ENCODE measurements around the gene OTUD3.
"Not testable (repeated sequence)": the region's sequence is repeated elsewhere in the genome, so short reads cannot be mapped to it uniquely, and the experiment has no call there.

The OTUD3 gene, protein sequence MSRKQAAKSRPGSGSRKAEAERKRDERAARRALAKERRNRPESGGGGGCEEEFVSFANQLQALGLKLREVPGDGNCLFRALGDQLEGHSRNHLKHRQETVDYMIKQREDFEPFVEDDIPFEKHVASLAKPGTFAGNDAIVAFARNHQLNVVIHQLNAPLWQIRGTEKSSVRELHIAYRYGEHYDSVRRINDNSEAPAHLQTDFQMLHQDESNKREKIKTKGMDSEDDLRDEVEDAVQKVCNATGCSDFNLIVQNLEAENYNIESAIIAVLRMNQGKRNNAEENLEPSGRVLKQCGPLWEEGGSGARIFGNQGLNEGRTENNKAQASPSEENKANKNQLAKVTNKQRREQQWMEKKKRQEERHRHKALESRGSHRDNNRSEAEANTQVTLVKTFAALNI

DNA sequence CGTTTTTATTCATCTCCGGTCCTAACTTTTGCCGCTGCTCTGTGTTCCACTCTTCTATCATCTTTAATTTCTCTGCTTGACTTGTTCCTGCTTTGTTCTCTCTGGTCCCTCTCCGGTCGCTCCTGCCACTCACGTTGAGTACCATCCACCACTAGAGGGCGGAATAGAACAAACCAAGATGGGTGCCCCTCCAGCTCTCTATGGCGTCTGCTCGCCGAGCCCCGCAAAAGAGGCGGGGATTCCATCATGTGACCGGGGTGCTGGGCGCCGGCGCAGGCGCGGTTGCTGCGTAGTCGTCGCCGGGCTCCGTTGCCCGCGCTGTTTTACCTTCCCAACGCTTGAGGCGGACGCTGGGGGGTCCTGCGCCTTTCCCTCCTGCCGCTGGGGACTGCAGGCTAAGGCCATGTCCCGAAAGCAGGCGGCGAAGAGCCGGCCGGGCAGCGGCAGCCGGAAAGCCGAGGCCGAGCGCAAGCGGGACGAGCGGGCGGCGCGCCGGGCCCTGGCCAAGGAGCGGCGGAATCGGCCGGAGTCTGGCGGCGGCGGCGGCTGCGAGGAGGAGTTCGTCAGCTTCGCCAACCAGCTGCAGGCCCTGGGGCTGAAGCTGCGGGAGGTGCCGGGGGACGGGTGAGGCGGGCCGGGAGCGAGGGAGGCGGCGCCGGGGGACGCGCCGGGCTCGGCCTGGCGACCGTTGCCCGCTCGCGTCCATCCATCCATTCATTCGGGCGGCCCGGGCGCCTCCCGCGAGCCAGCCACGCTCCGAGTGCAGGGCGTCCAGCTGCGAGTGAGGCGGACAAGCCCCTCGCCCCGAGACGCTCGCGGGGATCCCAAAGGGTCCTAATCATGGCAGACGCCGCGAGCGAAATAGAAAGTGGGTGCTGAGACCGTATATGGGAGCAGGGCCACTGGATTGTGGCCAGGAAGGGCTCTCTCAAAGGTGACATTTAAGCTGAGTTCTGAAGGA lies at the start of gene OTUD3:
OTUD3 (plus strand) TSS at position 285 of the 961 bp plus-strand sequence; CDS start at position 404, 119 bp downstream.
- DNase-seq, result peak; percentile 100

DNA sequence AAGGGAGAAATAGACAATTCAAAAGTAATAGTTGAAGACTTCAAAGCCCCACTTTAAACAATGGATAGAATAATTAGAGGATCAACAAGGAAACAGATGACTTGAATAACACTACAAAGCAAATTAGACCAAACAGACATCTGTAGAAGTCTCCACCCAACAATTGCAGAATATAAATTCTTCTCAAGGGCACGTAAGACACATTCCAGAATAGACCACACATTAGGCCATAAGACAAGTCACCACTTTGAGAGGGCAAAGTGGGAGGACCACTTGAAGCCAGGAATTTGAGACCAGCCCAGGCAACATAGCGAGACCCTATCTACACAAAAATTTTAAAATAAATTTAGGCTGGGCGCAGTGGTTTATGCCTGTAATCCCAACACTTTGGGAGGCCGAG lies 46.6 kb upstream of the OTUD3 start:
- no peak for DNase-seq

DNA sequence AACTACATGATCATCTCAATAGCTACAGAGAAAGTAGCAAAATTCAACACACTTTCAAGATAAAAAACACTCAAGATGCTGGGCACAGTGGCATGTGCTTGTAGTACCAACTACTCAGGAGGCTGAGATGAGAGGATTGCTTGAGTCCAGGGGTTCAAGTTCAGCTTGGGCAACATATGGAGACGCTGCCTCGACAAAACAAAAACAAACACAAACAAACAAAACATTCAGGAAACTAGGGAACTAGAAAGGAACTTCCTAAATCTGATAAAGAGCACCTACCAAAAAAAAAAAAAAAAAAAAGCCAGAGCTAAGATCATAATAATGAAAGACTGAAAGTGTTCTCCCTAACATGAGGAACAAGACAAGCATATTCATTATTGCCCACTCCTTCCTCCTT lies 44.3 kb upstream of the OTUD3 start:
- DNase-seq, result no peak

DNA sequence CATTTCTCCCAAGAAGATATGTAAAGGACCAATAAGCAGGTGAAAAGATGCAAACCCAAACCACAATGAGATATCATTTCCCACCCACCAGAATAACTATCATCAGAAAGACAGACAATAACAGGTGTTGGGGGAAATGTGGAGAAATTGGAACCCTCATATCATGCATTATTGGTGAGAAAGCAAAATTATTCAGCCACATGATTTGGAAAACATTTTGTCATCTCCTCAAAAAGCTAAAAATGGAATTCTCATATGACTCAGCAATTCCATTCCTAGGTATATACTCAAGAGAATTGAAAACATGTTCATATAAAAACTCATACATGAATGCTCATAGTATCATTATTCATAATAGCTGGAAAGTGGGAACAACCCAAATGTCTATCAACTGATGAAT lies 42.0 kb upstream of the OTUD3 start:
- no peak for DNase-seq

DNA sequence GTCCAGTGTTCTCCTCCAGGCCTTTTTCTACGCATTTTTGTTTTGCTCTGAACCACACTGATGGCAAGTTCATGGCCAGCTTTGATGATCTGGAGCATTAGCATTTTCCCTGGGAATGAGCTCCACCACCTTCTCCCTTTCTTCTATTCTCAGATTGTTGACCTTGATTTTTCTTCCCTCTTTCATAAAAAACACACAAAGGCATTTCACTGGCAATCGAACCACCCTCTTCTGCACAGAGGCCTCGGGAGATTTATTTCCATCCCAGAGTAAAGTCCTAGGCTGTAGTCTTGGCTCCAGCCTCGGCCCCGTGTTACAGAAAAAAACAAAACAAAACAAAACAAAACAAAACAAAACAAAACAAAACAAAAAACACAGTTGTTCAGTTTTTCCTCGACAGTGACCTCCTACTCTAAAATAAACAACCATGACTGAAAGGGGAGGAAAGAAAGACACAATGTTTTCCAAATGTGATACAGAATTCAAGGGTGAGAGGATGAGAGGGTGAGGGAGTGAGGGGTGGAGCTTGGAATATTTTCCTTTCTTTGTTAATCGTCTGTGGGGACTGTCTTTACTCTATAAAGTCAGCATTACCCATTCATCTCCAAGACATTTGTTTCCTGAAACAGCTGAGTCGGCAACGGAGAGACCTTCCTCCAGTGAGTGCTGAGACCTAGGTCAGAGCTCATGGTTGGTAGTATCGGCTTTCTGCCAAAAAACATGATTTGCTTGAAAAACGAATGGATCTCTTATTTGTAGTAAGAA lies 37.3 kb upstream of the OTUD3 start:
- no peak for DNase-seq

DNA sequence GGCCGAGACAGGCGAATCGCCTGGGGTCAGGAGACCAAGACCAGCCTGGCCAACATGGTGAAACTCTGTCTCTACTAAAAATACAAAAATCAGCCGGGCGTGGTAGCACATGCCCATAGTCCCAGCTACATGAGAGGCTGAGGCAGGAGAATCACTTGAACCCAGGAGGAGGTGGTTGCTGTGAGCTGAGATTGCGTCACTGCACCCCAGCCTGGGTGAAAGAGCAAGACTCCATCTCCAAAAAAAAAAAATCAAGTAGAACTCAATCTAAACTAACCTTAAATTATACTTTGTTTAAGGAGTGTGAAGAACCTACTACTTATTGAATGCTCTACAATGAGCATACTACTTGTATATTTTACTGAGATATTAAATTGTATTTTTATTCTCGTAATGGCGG lies 36.6 kb upstream of the OTUD3 start:
- DNase-seq, result no peak

DNA sequence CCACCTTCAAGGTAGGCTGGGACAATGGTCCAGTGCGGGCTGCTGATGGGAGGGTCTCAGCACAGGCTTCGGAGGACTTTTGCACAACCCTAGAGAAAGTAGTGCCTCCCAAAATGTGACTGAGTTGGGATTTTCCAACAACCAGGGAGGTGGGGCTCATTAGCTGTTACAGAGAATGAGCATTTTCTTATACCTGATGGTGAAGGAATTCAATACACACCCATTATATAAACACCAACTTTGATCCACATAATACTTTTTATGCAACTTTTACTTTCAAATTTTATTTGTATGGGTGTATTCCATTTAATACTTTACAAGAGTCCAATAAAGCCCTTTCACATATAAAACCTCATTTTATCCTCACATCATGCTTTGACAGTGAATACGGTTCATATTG lies 35.9 kb upstream of the OTUD3 start:
- no peak for DNase-seq

DNA sequence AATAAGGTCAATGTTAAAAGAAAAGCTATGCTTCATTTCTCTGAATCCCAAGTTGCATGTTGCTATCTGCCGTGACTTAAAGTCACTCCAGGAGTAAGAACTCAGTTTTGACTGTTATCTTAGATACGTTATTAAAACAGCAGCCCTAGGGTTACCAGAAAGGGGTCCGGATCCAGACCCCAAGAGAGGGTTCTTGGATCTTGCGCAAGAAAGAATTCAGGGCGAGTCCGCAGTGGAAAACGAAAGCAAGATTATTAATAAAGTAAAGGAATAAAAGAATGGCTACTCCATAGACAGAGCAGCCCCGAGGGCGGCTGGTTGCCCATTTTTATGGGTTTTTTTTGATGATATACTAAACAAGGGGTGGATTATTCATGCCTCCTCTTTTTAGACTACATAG lies 34.9 kb upstream of the OTUD3 start:
- not testable (repeated sequence) for DNase-seq

DNA sequence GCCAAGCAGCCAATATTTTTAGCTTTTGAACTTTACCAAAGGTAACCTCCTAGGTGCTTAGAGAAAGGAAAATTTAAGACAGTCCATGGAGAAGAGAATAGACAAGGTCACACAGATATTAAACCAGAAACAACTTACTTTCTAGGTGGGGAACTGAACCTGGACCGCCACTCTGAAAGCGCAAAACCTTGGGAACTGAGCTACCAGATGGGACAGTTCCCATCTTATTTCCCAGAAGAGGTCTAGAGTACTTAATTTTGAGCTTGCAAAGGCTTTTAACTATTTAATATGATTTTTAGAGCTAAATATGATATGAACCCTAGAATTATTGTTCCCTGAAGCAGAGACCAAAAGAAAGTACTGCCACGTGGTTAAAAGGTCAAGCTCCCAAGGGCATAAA lies 32.9 kb upstream of the OTUD3 start:
- not testable (repeated sequence) for DNase-seq

DNA sequence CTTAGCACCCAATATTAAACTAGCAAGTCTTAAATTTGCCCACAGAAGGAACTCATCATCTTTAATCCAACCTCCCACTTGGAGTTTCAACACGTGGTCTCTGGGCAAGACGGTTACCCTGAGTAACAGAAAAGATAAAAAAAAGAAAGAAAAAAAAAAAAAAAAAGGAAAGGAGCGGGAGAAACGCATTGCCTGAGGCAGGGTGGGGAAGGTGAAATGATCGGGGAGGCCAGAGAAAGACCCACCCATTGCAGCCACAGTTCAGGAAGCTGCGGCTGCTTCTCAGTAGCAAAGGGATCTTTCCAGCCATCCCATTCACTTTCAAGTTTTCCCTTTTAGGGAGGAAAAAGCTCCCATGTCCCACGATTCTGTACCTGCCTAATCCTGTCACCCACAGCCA lies 32.0 kb upstream of the OTUD3 start:
- no peak for DNase-seq

DNA sequence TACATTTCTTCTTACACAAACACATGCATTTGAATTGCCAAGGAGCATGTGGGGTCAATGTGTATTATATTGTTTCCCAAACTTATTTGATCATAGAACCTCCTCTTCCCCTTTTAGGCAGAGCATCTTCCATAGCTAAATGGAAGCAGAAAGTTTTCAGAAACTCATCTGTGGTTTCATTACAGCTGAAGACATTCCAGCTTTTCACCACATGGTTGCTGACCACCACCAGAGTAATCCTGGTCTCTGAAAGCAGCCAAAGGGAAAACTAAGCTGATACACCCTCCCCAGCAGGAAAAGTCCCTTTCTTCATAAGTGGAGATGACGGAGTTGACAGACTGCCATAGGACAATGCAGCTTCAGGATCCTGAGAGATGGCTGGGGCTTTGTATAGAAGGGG lies 30.2 kb upstream of the OTUD3 start:
- DNase-seq, result no peak

DNA sequence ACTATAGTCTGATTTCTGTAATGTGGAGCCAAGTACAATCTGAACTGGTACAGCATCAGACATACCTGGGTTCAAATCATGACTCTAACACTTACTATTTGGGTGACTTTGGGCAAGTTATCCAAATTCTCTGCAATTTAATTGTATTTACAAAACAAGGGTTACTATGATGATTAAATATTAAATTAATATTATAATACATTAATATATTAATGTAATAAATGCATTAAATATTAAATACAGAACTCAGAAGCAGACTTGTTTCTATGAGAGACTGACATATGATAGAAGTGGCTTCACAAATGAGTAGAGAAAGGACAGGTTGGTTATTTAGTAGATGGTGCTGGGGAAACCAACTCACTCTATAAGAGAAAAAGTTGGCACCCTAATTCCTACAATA lies 27.3 kb upstream of the OTUD3 start:
- no peak for DNase-seq

DNA sequence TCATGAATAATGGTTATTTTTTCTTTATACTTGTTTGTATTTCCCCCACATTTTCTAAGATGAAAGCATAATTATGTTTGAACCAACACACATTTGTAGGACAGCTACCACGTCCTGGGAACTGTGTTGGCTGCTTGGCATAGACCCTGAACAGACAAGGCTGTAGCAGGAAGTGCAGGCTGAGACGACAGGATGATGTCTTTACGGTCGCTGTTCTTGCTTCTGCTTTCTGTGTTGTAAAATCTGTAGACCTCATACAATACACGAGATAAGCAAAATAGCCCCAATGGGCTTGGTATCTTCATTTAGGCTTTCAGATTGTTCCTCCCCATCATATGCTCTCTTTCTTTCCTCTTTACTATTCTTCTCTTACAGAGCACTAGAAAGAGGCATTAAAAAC lies 23.3 kb upstream of the OTUD3 start:
- no peak for DNase-seq

DNA sequence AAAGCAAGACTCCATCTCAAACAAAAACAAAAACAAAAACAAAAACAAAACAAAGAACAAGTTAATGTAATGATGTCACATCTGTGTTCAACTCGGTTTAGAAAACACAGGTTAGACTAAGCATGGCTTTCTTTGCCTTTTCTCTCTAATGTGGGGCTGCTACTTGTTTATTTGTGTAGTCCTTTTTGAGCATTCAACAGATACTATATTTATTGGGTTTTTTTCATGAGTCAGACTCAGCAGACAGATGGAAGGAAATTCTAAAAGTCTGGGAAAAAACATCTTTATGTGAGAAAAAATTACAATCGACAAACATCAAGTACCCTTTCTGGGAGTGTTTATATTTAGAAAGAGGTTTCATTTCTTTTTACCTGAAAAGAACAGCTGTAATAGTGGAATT lies 22.3 kb upstream of the OTUD3 start:
- no peak for DNase-seq

DNA sequence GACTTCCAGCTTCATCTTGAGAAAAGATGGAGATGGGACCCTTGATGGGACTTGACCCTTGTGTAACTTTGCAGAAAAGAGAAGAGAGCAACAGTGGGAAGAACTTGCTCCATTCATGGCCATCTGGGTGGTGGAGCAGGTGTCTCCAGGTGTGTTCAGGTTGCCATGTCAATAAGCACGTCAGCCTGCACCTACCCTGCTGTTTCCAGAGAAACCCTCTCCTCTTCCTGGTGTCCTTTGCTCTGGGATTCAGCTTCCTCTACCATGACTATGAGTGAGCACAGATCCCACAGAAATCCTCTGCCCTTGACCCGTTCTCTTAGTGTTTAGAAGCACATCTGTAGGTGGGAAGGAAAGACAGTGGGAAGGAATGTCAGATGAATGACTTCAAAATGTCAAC lies 21.8 kb upstream of the OTUD3 start:
- DNase-seq, result peak; percentile 69

DNA sequence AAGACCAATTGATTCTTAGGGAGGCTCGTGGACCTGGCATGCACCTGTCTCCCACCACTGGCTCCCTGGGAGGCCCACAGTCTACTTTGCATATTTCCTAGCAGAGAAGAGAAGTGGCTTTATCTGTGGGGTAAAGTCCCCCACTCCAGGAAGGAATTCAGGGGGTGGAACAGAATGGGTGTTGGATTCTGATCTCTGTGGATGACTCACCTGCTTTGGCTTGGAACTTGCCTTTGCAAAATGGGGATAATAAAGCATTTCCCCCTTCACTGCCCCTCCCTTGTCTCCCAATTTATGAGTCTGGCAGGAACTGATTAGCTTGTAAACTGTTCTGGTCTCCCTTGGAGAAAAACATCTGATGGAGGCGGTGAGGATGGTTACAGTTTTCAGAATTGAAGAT lies 21.2 kb upstream of the OTUD3 start:
- no peak for DNase-seq

DNA sequence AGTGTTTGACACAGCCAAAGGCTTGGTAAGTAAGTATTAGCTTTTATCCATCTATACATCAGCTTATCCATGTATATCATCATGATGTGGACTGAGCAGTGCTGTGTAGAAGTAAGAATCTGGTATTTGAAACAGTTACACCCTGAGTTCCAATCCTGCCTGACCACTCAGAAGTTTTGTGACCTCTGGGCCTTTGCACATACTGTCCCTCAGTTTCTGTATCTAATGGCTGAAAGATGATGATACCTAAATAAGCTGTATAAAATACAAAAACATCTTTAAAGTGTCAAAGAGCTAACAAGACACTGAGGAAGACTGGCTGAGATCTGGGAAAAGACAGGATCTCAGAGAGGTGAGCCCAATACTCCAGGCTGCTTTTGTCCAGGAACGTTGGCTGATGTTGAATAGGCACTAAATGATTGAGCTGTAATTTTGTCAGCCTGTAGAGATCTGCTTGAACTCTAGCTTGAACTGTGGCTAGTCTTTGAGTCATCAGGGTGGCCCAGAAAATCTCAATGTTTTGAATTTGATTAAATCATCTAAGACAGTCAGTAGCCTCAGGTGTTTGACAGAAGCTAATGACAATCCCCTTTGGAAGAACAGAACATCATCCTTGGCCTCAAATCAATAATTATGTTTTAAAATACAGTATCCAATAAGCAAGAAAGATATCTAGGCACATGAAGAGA lies 20.2 kb upstream of the OTUD3 start:
- no peak for DNase-seq

DNA sequence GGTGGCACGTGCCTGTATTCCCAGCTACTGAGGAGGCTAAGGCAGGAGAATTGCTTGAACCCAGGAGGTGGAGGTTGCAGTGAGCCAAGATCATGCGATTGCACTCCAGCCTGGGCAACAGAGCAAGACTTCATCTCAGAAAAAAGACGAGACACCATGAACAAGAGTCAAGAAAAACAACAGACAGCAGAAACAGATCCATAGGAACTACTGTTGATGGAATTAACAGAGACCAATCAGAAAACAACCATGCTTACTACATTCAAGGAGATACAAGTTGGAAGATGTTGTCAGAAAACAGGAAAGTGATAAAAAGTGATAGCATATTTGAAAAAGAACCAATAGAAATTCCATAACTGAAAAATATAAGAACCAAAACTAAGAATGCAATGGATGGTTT lies 19.3 kb upstream of the OTUD3 start:
- DNase-seq, result no peak

DNA sequence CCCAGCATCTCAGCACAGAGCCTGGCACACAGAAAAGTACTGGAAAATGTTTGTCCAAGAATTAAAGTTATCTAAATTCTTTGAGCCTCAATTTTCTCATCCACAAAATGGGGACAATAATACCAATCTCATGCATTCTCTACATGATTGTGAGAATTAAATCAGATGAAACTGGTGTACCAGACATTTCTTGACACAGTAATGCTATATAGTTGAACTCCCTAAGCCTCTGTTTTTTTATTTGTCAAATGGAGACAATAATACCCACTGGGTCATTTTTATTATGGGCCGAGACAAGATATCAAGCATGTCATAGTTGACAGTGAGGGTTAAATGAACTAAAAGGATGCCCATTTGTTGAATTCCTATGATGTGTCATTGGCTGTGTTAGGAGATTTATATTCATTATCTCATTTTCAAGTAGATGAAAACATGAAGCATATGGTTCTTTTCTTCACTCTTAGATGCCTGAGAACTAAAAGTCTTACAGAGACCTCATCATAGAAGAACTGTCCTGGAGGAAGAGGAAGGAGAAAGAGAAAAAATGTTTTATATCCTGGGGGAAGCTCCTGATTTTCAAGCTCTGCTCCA lies 17.5 kb upstream of the OTUD3 start:
- no peak for DNase-seq

DNA sequence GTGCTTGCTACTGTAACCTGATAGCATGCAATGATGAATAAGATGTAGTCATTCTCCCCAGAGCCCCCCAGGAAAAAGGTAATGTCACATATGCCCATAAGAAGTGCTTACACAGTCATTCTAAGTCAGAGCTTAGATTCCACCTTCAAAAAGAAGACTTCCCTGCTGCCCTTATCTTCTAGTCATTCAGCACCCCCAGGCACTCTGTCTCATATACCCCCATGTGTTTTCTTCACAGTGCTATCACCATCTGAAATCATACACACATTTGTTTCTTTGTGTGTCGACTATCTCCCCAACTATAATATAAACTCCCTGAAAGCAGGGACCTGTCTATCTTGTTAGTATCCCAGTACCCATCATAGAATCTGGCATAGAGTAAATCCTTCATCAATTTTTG lies 16.2 kb upstream of the OTUD3 start:
- no peak for DNase-seq

DNA sequence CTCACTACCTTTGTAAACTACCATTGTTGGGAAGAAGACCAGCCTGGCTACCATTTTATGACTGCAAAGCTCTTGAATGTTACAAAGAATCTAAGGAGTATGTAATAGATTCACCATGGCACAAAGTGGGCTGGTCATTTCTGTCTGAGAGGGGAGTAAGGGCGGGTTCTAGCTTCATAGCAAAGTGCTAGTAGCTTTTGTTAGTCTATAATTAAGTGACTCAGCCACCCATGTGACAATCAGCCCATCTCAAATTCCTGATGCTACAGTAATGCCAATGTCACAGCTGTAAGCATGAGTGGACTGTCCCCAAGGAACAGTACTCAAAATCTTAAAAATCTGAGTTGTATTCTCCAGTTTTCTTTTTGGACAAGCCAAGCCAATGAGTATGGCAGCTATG lies 15.4 kb upstream of the OTUD3 start:
- no peak for DNase-seq

DNA sequence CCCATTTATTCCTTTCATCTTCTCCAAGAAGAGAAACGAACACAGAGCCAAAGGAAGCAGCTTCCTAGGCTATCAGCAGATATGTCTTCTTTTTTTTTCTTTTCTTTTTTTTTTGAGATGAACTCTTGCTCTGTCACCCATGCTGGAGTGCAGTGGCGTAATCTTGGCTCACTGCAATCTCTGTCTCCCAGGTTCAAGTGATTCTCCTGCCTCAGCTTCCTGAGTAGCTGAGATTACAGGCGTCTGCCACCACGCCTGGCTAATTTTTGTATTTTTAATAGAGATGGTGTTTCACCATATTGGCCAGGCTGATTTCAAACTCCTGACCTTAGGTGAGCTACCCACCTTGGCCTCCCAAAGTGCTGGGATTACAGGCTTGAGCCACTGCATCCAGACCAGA lies 13.6 kb upstream of the OTUD3 start:
- DNase-seq, result not testable (repeated sequence)
